Neural crest cell (in vitro differentiated cells): ENCODE measurements around the gene CAPN13. TPM values are rescaled to one million over a fixed set of nuclear protein-coding genes. Genes with fewer than 3 reads are reported as not detected.

Source experiments
- DNase-seq: peaks from one replicate; pipeline ENCODE4 v3.0.0; 2021; ENCODE audit warnings: low read depth, mixed read lengths, low spot score
- H3K27ac Mint-ChIP-seq: one replicate; pipeline ENCODE4 v1.8.0; 2021; ENCODE audit warnings: mild to moderate bottlenecking, mixed read lengths; ENCODE audit not compliant: unreplicated experiment
- H3K27me3 Mint-ChIP-seq: 2 replicates; pipeline ENCODE4 v1.8.0; 2021; ENCODE audit warnings: low read depth, mild to moderate bottlenecking, mixed read lengths
- H3K36me3 Mint-ChIP-seq: 2 replicates; pipeline ENCODE4 v1.8.0; 2021; ENCODE audit warnings: low read depth, mild to moderate bottlenecking, mixed read lengths
- H3K4me1 Mint-ChIP-seq: 2 replicates; pipeline ENCODE4 v1.8.0; 2021; ENCODE audit warnings: mixed read lengths
- H3K4me3 Mint-ChIP-seq: one replicate; pipeline ENCODE4 v1.8.0; 2021; ENCODE audit warnings: mild to moderate bottlenecking, mixed read lengths
- H3K9me3 Mint-ChIP-seq: 2 replicates; pipeline ENCODE4 v1.8.0; 2021; ENCODE audit warnings: mixed read lengths
- CTCF ChIP-seq: fragments of 200-600 bp; sonication (generic); conservative IDR thresholded peaks from 2 replicates; pipeline ENCODE4 v1.5.0; 2021; ENCODE audit warnings: antibody characterized with exemption, mild to moderate bottlenecking
- total RNA-seq: library from RNA; stranded (reverse); gene quantifications from 2 replicates; pipeline ENCODE4 v1.2.1, GENCODE V29; 2021

Gene CAPN13
- total RNA-seq, 1 donor from 2014 or later = not detected

GRCh38 chr2:30763151-30763660 is 44.0 kb downstream of the CAPN13 start:
- peaks cover under 1% of the 10 kb centered on the region for H3K4me1 Mint-ChIP-seq
- peaks cover 14% of the 10 kb centered on the region for H3K27me3 Mint-ChIP-seq

GRCh38 chr2:30761226-30761625 is 46.0 kb downstream of the CAPN13 start:
- Mint-ChIP-seq H3K4me3 (no peak overlapping the region), H3K4me1 (peaks cover 11% of the 10 kb centered on the region), H3K27ac (no peak overlapping the region), H3K9me3 (no peaks in the 10 kb centered on the region), H3K27me3 (peaks cover 16% of the 10 kb centered on the region), H3K36me3 (no peaks in the 10 kb centered on the region)
- DNase-seq = no peak
- no peak for TF ChIP-seq CTCF

More at GRCh38 chr2:30763151-30763660, 44.0 kb downstream of the CAPN13 start:
- TF ChIP-seq CTCF = no peak
- DNase-seq = no peak
- Mint-ChIP-seq H3K4me3 (no peak overlapping the region), H3K27ac (no peak overlapping the region), H3K9me3 (no peaks in the 10 kb centered on the region), H3K36me3 (no peaks in the 10 kb centered on the region)

- H3K36me3 Mint-ChIP-seq = no peaks in the 10 kb centered on the region
- TF ChIP-seq CTCF = no peak
- peaks cover 25% of the 10 kb centered on the region for H3K27me3 Mint-ChIP-seq
- H3K4me3 Mint-ChIP-seq = no peak overlapping the region
- peaks cover 18% of the 10 kb centered on the region for H3K4me1 Mint-ChIP-seq
- no peak overlapping the region for H3K27ac Mint-ChIP-seq
- DNase-seq = no peak
- no peaks in the 10 kb centered on the region for H3K9me3 Mint-ChIP-seq
Measured at GRCh38 chr2:30759481-30759880, 47.8 kb downstream of the CAPN13 start.

- no peak overlapping the region for H3K27ac Mint-ChIP-seq
- TF ChIP-seq CTCF = no peak
- DNase-seq = no peak
- H3K27me3 Mint-ChIP-seq = peaks cover 33% of the 10 kb centered on the region
- no peak overlapping the region for H3K4me3 Mint-ChIP-seq
- H3K4me1 Mint-ChIP-seq = peaks cover 18% of the 10 kb centered on the region
- no peaks in the 10 kb centered on the region for H3K9me3 Mint-ChIP-seq
- no peaks in the 10 kb centered on the region for H3K36me3 Mint-ChIP-seq
Measured at GRCh38 chr2:30758191-30758651, 49.0 kb downstream of the CAPN13 start.

DNA sequence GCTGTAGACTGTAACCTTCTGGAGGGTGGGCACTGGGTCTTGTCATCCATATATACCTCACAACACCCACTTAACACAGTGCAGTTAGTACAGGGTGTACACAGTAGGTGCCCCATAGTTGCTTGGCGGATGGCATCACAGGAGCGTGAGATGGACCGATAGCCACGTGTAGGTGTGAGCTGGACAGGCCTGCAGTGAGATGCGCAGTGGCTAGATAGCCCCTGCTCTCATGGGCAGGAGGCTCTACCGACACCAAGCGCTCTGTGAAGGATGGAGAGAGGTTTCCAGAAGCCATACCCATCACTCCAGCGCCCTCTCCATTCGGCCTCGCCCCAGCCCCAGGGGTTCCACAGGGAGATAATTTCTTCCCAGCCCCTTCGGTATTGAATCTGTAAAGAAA is 49.5 kb downstream of the CAPN13 start:
- H3K27me3 Mint-ChIP-seq = peaks cover 33% of the 10 kb centered on the region
- no peak overlapping the region for H3K4me3 Mint-ChIP-seq
- no peak for TF ChIP-seq CTCF
- H3K9me3 Mint-ChIP-seq = no peaks in the 10 kb centered on the region
- no peaks in the 10 kb centered on the region for H3K36me3 Mint-ChIP-seq
- H3K4me1 Mint-ChIP-seq = peaks cover 18% of the 10 kb centered on the region
- no peak overlapping the region for H3K27ac Mint-ChIP-seq
- no peak for DNase-seq
